Lung (tissue), 12 donors: ENCODE results near the gene RREB1. TPM values are rescaled to one million over a fixed set of nuclear protein-coding genes. Genes with fewer than 3 reads are reported as not detected.

ENCODE experiments used
- ATAC-seq: fragments of 200-7000 bp; cut with Tn5 transposase; one replicate; pipeline ENCODE4 v1.9.1; 2020; ENCODE audit warnings: moderate number of reproducible peaks; ENCODE audit not compliant: insufficient read depth, low FRiP score
- DNase-seq, 3 donors: peaks; one replicate each; pipeline ENCODE4 v3.0.0-alpha.2; 2013 to 2017
- H3K27ac ChIP-seq, 2 donors: one replicate each; pipeline ENCODE4 v1.5.1; 2013; ENCODE audit warnings: mild to moderate bottlenecking in 2 of 2, moderate library complexity in 2 of 2, control low read depth in 1 of 2, inconsistent platforms in 1 of 2, low read depth in 1 of 2, low read length in 1 of 2
- H3K27me3 ChIP-seq, 3 donors: one replicate each; pipeline ENCODE4 v1.5.1; 2013; ENCODE audit warnings: low read length in 2 of 3; ENCODE audit not compliant: control insufficient read depth in 3 of 3, insufficient read depth in 3 of 3
- H3K36me3 ChIP-seq, 4 donors: one replicate each; pipeline ENCODE4 v1.5.1; 2013; ENCODE audit warnings: low read length in 4 of 4, mild to moderate bottlenecking in 1 of 4, moderate library complexity in 1 of 4; ENCODE audit not compliant: control insufficient read depth in 4 of 4, insufficient read depth in 4 of 4
- H3K4me1 ChIP-seq, 5 donors: one replicate each; pipeline ENCODE4 v1.5.1; 2013; ENCODE audit warnings: low read length in 5 of 5, mild to moderate bottlenecking in 2 of 5, moderate library complexity in 1 of 5; ENCODE audit not compliant: control insufficient read depth in 5 of 5, insufficient read depth in 5 of 5
- H3K4me3 ChIP-seq: one replicate; pipeline ENCODE4 v1.5.1; 2013; ENCODE audit warnings: mild to moderate bottlenecking, control low read depth, moderate library complexity
- H3K9ac ChIP-seq, 2 donors: one replicate each; pipeline ENCODE4 v1.5.1; 2013; ENCODE audit warnings: low read length in 2 of 2, control low read depth in 1 of 2; ENCODE audit not compliant: insufficient read depth in 1 of 2
- H3K9me3 ChIP-seq, 4 donors: one replicate each; pipeline ENCODE4 v1.5.1; 2013; ENCODE audit warnings: low read length in 3 of 4, mild to moderate bottlenecking in 1 of 4, moderate library complexity in 1 of 4; ENCODE audit not compliant: control insufficient read depth in 4 of 4, insufficient read depth in 3 of 4
- WGBS, 2 donors: extraction: QIAGEN DNeasy Blood & Tissue Kit; methylation state at CpG; one replicate each; pipeline ENCODE4 v1.1.7; 2013; 5-methylcytosine and 5-hydroxymethylcytosine counted together
- polyA plus RNA-seq, 2 donors: library from polyadenylated mRNA; stranded (reverse); fragments of 200-250 nt; gene quantifications; one replicate each; pipeline ENCODE4 v1.2.1, GENCODE V29; 2013
- total RNA-seq, 2 donors: library from RNA; depleted of rRNA in 1 of 2; stranded (reverse); fragments of >200 nt in 1 of 2; gene quantifications; one replicate each; pipeline ENCODE4 v1.2.1, GENCODE V29; 2014 to 2021
- TF ChIP-seq, protein P1 (sequence below): IDR thresholded peaks from 2 replicates; pipeline ENCODE4 v1.5.1; 2012; ENCODE audit warnings: mild to moderate bottlenecking; ENCODE audit errors: control extremely low read depth, extremely low read depth
- donor health status: control.
- donor health status: control.
- donor health status: Bipolar disorder and iron deficiency.
- donor health status: healthy.
- donor health status: DM: yes; HTN: yes; CAD: no.

The RREB1 gene
- total and polyA plus RNA-seq, 4 donors = 8.9 to 54.7 (median 31.1) TPM

DNA sequence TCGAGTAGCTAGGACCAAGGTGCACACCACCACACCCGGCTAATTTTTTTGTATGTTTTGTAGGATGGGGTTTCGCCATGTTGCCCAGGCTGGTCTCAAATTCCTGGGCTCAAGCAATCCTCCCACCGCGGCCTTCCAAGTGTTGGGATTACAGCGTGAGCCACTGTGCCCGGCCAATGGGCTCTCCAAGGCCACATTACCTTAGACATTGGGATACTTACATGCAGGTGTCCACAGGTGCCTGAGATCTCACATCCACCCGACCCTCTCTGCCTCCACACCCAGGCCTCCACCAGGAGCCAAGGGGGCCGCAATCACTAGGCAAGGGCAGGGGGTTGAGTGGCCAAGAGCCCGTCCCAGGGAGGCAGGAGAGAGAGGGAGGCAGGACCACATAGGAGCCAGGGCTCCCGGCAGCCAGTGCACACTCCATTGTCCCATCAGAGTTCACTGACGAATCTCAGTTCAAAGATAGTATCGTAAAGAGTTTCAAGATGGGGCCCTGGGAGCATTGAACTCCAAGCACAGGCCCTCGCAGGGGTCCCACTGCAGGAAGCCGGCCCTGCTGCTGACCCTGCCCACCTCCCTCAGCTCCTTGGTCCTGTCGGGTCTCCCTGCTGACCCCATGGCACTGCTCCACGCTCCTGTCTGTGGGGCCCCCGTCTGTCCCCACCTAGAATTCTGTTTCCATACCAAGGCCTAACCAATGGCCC, 149.9 kb downstream of the RREB1 start:
- TF ChIP-seq, protein P1, sequence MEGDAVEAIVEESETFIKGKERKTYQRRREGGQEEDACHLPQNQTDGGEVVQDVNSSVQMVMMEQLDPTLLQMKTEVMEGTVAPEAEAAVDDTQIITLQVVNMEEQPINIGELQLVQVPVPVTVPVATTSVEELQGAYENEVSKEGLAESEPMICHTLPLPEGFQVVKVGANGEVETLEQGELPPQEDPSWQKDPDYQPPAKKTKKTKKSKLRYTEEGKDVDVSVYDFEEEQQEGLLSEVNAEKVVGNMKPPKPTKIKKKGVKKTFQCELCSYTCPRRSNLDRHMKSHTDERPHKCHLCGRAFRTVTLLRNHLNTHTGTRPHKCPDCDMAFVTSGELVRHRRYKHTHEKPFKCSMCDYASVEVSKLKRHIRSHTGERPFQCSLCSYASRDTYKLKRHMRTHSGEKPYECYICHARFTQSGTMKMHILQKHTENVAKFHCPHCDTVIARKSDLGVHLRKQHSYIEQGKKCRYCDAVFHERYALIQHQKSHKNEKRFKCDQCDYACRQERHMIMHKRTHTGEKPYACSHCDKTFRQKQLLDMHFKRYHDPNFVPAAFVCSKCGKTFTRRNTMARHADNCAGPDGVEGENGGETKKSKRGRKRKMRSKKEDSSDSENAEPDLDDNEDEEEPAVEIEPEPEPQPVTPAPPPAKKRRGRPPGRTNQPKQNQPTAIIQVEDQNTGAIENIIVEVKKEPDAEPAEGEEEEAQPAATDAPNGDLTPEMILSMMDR = no peak
- Histone ChIP-seq H3K9me3 (peaks cover 0 to 7% (median 0%) of the 10 kb centered on the region in 4 donors), H3K9ac (no peak overlapping the region), H3K27ac (no peak overlapping the region), H3K4me1 (peaks cover 0 to 12% (median 6%) of the 10 kb centered on the region in 5 donors), H3K27me3 (no peaks in the 10 kb centered on the region), H3K36me3 (peaks cover 0 to under 1% (median 0%) of the 10 kb centered on the region in 4 donors), H3K4me3 (no peak overlapping the region)
- DNase-seq (no peak), ATAC-seq (no peak)
- 95 to 98% methylated on average over 18 of the region's 18 CpGs for WGBS, 2 donors

DNA sequence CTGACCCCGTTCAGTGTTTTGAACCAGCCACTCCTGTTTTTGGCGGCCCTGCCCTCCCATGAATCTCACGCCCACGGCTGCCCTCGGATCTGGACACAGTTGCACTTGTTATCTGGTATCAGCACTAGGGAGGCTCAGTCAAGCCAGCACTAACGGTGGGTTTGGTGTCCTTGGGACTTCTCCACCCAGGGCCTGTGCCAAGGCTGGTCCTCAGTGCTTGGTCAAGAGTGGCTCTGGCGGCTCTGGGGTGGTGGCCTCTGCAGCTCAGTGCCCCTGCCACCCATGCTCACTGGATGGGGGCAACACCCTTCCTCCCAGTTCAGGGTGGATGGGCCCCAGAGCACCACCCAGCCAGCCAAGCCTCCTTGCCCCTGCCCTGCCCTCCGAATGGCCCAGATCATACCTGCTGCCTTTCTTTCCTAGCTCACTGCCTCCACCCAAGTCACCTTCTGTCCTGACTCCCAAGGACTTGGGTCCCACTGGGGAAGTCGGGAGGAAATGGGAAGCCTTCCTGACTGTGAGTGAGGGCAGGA, 150.5 kb downstream of the RREB1 start:
- 83 to 93% methylated on average over 9 of the region's 9 CpGs for WGBS, 2 donors
- Histone ChIP-seq H3K9ac (no peak overlapping the region), H3K27me3 (no peaks in the 10 kb centered on the region), H3K27ac (no peak overlapping the region), H3K9me3 (peaks cover 0 to 7% (median 0%) of the 10 kb centered on the region in 4 donors), H3K36me3 (no peaks in the 10 kb centered on the region), H3K4me1 (peaks cover 0 to 12% (median 6%) of the 10 kb centered on the region in 5 donors), H3K4me3 (no peak overlapping the region)
- TF ChIP-seq, protein P1 = no peak
- DNase-seq (no peak), ATAC-seq (no peak)

DNA sequence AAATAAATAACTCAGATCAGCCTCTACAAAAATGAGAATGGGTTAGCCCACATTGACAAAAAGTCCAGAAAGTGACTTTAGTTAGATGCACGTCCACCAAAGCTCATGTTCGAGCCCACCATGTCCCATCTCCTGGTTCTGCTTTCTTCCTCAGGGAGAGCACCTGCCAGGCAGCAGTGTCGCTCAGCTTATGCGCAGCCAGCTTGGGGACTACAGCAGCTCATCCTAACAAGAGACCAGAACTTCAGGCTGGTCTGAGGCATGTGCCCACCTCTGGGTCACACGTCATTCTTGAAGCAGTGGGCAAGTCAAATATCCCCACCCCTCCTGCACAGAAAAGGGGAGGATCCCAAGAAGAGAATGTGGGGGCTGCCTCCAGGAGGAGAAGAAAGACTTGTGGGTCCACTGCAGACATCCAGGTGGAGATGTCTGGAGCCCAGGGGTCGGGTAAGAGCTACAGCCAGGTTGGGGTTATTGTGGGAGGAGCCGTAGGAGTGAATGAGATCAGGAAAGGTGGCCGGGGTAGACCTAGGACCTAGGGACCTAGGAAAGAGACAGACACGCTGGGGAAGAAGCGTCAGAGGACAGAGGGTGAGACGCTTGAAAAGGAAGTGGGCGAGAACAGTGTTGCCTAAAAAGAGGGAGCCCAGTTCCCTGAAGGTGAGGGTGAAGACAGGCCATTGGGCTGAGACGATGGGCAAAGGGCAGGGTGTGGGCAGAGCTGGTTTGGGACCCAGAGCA, 152.7 kb downstream of the RREB1 start:
- Histone ChIP-seq H3K4me3 (peak overlapping the region; percentile 54), H3K9me3 (peaks cover 0 to 7% (median 0%) of the 10 kb centered on the region in 4 donors), H3K9ac (peak overlapping the region; percentile 15 to 33), H3K4me1 (peaks cover 0 to 12% (median 6%) of the 10 kb centered on the region in 5 donors), H3K27me3 (no peaks in the 10 kb centered on the region), H3K36me3 (no peaks in the 10 kb centered on the region), H3K27ac (peak overlapping the region; percentile 26 to 79)
- peak in 1 of 3 donors; percentile 13 for DNase-seq
- TF ChIP-seq, protein P1 = no peak
- no peak for ATAC-seq
- 58 to 59% methylated on average over 12 to 13 of the region's 13 CpGs for WGBS, 2 donors
